Activated CD4-positive, alpha-beta T cell treated with anti-CD3 and anti-CD28 coated beads, Interleukin-2, amount 10 ng/mL, durations not matched to agents 7 days and 5 days (primary cell): ENCODE results near the gene MYO19. TPM values are rescaled to one million over a fixed set of nuclear protein-coding genes. Genes with fewer than 3 reads are reported as not detected.
"Not testable (repeated sequence)": the region's sequence is repeated elsewhere in the genome, so short reads cannot be mapped to it uniquely, and the experiment has no call there.

Experiments
- CTCF ChIA-PET: fragments of 350-600 bp; sonication (Branson Sonifier 250); formaldehyde crosslinking; loops from one replicate; lab custom pipeline; 2021; ENCODE audit warnings: antibody characterized with exemption; lab: Charles Lee
- POLR2A ChIA-PET: fragments of 350-600 bp; sonication (Branson Sonifier 250); formaldehyde crosslinking; loops from one replicate; lab custom pipeline; 2021; ENCODE audit warnings: antibody characterized with exemption; lab: Charles Lee
- DNase-seq: peaks from one replicate; pipeline ENCODE4 v3.0.0-alpha.2; 2020
- H3K27ac Mint-ChIP-seq: one replicate; pipeline ENCODE4 v1.8.0; 2021; ENCODE audit warnings: mild to moderate bottlenecking, moderate library complexity, mixed read lengths
- H3K27me3 Mint-ChIP-seq: one replicate; pipeline ENCODE4 v1.8.0; 2021; ENCODE audit warnings: mixed read lengths
- H3K36me3 Mint-ChIP-seq: one replicate; pipeline ENCODE4 v1.8.0; 2021; ENCODE audit warnings: low read depth, mixed read lengths
- H3K4me1 Mint-ChIP-seq: one replicate; pipeline ENCODE4 v1.8.0; 2021; ENCODE audit warnings: mixed read lengths
- H3K4me3 Mint-ChIP-seq: one replicate; pipeline ENCODE4 v1.8.0; 2021; ENCODE audit warnings: mild to moderate bottlenecking, moderate library complexity, mixed read lengths
- H3K9me3 Mint-ChIP-seq: one replicate; pipeline ENCODE4 v1.8.0; 2021; ENCODE audit warnings: mixed read lengths
- total RNA-seq, 2 experiments: library from RNA; stranded (reverse); gene quantifications; one replicate each; pipeline ENCODE4 v1.2.3, GENCODE V29; 2021

MYO19 gene
- total RNA-seq, 2 experiments from 2014 or later, result 125 to 127 TPM

DNA sequence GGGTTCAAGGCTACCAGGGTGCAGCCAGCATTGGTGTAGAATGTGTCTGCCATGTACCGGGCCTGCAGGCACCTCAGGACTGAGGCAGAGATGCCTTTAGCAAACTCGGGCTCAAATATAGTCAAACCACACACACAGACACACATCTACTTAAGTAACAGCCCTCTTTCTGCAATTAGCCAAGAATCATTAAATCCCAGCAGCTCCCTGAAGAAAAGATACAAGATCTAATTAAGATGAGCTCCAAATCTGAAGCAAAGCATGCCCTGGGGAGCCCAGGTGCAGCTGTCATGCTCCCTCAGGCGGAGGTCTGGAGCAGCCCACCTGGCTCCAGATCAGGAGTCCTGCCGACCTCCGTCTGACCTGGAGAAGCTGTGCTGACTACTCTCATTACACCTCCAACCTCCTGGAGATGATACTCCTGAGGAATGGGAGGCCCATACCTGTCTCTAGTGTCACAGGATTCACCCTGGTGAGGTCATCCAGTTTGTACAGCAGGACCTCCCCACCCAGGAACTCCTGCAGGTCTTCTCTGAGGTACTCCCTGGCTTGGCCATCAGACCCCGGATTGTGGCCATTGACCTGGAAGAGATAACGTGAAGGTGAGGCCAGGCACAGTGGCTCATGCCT is 6.9 kb downstream of the MYO19 start:
- peaks cover 38% of the 10 kb centered on the region for H3K4me1 Mint-ChIP-seq
- CTCF ChIA-PET, result interaction anchor here (0.7 kb wide), 1 partner anchor 69 kb away, joined by 3 read pairs; no protein-coding TSS in a partner anchor
- no peaks in the 10 kb centered on the region for H3K9me3 Mint-ChIP-seq
- H3K4me3 Mint-ChIP-seq, result no peak overlapping the region
- H3K27ac Mint-ChIP-seq, result no peak overlapping the region
- POLR2A ChIA-PET, result interaction anchor here (0.5 kb wide), 1 partner anchor 18 kb away, joined by 3 read pairs; no protein-coding TSS in a partner anchor
- DNase-seq, result no peak
- peaks cover 49% of the 10 kb centered on the region for H3K36me3 Mint-ChIP-seq
- H3K27me3 Mint-ChIP-seq, result no peaks in the 10 kb centered on the region

DNA sequence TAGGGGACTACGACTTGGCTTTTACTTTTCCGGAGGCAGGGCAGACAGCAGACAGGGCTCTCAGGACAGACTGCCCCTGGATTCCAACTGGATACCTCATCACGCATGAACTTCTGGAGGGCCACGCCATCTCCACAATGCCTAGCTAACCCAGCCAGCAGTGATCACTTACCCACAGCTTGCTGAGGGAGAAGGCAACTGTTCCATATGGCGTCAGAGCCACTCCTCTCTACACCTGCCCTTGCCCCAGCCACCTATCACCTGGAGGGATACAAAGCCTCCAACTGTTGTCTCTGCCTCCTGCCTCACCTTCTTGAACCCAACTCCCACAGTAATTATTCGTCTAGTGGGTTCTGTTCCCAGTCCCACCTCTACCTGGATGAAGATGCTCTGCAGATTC is 8.8 kb downstream of the MYO19 start:
- H3K4me1 Mint-ChIP-seq, result peaks cover 26% of the 10 kb centered on the region
- DNase-seq, result no peak
- ChIA-PET CTCF (no interaction called here), POLR2A (no interaction called here)
- H3K27ac Mint-ChIP-seq, result no peak overlapping the region
- H3K27me3 Mint-ChIP-seq, result no peaks in the 10 kb centered on the region
- peaks cover 46% of the 10 kb centered on the region for H3K36me3 Mint-ChIP-seq
- no peak overlapping the region for H3K4me3 Mint-ChIP-seq
- H3K9me3 Mint-ChIP-seq, result no peaks in the 10 kb centered on the region

DNA sequence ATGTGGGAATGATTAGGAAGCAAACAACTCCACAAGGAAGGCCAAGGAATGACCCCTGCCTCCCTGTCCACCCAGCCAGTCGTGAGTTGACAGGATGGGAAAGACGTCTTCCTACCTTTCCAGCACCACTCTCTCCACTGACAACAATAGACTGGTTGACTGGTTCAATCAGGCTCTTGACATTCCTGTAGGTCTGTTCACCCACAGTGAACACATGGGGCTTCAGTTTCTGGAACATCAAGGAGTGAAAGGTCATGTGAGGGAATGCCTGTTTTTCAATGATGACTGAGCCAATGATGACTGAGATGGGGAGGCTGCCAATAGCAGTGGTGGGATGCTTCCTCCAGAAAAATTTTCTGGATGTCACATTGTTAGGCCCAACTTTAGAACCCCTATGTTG is 9.6 kb downstream of the MYO19 start:
- CTCF ChIA-PET, result interaction anchor here (1.9 kb wide), 1 partner anchor 9 kb away, joined by 11 read pairs; the partner anchor contains the start of genes MYO19 and PIGW
- Mint-ChIP-seq H3K27me3 (no peaks in the 10 kb centered on the region), H3K36me3 (peaks cover 54% of the 10 kb centered on the region), H3K9me3 (no peaks in the 10 kb centered on the region), H3K4me3 (no peak overlapping the region), H3K4me1 (peaks cover 26% of the 10 kb centered on the region), H3K27ac (no peak overlapping the region)
- POLR2A ChIA-PET, result no interaction called here
- DNase-seq, result no peak

DNA sequence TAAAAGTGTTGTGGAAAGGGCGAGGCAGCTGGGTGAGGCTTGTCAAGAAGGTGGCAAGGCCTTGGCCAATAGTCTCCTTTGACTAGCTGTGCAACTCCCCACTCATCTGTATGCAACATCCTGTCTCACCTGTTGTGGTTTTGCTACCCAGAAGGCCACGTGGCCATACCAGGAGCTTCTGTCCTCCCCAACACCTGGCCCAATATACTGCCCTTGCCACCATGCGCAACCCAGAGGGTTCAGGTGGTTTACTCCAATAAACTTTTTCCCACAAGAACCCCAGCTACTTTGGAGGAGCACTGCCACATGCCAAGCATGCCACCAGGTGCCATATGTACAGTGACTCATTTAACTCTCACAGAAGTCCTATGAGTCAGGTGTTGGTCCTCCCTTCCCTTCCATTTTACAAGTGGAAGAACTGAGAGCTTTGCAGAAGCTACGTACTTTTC is 10.2 kb downstream of the MYO19 start:
- H3K36me3 Mint-ChIP-seq, result peaks cover 56% of the 10 kb centered on the region
- no peak overlapping the region for H3K4me3 Mint-ChIP-seq
- H3K9me3 Mint-ChIP-seq, result no peaks in the 10 kb centered on the region
- no peaks in the 10 kb centered on the region for H3K27me3 Mint-ChIP-seq
- CTCF ChIA-PET, result interaction anchor here (1.0 to 1.9 kb wide), 3 partner anchors 10 to 33 kb away, joined by 3 to 11 read pairs (median 3); partner anchors contain the start of genes MYO19 and PIGW
- peak overlapping the region; percentile 14 for H3K27ac Mint-ChIP-seq
- POLR2A ChIA-PET, result no interaction called here
- H3K4me1 Mint-ChIP-seq, result peaks cover 24% of the 10 kb centered on the region
- DNase-seq, result no peak

GRCh38 chr17:36523113-36523512 is 11.6 kb downstream of the MYO19 start:
- H3K27ac Mint-ChIP-seq, result no peak overlapping the region
- CTCF ChIA-PET, result interaction anchor here (0.6 to 0.7 kb wide), 4 partner anchors 38 to 868 kb away, joined by 3 to 5 read pairs (median 4); no protein-coding TSS in a partner anchor
- no peaks in the 10 kb centered on the region for H3K9me3 Mint-ChIP-seq
- no peak for DNase-seq
- peaks cover 55% of the 10 kb centered on the region for H3K36me3 Mint-ChIP-seq
- POLR2A ChIA-PET, result no interaction called here
- no peak overlapping the region for H3K4me3 Mint-ChIP-seq
- peaks cover 21% of the 10 kb centered on the region for H3K4me1 Mint-ChIP-seq
- H3K27me3 Mint-ChIP-seq, result no peaks in the 10 kb centered on the region

DNA sequence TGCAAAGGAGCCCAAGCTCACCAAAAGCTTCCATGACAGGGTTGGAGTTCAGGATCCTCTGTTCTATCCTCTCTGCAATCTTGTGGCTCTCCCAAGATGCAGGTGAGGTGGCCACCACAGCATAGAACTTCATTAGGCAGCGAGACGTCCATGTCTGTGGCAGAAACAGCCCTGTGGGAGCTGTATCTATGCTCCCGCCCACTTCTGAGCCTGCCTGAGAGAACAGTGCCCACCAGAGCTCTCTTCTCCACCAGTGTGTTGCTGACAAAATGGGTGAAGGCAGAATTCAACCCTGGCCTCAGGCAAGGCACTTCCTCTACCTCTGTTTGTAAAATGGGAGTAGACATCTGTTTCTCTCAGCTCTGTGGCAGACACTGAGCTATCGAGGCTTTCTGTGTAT is 18.8 kb downstream of the MYO19 start:
- Mint-ChIP-seq H3K27me3 (no peaks in the 10 kb centered on the region), H3K27ac (no peak overlapping the region), H3K36me3 (peaks cover 43% of the 10 kb centered on the region), H3K9me3 (no peaks in the 10 kb centered on the region), H3K4me1 (no peaks in the 10 kb centered on the region), H3K4me3 (no peak overlapping the region)
- no peak for DNase-seq
- CTCF ChIA-PET, result no interaction called here
- POLR2A ChIA-PET, result no interaction called here

DNA sequence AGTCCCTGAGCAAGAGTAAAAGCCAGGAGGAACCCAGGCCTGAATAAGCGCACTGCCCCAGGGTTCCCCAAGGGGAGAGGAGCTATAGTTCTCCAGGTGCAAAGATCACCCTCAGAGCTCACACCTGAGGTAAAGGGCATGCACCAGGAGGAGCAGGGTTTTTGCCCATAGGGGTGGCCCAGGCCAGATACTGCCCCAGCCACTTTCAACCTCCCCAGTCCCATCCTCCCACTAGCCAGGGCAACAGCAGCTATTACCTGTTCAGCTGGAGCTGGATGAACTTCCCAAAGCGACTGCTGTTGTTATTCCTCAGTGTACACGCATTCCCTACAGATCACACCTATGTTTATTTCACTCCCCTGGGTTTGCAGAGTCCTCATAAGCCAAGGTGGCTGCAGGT is 19.8 kb downstream of the MYO19 start:
- peaks cover 40% of the 10 kb centered on the region for H3K36me3 Mint-ChIP-seq
- POLR2A ChIA-PET, result no interaction called here

DNA sequence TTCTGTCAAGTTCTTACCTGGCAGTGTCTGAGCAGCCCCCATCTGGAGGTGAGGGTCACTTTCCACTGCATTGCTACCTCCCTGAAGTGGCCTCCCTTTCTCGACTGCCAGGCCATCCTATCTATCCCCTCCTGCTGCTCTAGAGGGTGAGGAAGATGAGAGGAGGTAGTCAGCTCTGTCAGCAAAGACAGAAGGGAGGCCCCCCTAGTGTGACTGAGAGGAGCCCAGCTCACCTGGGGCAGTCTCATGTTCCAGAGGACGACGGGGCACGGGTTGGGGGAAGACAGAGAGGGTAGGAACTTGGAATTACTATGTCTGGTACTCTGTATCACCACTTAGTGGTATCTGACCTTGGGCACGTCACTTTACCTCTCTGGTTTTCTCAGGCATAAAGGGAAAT is 22.0 kb downstream of the MYO19 start:
- Mint-ChIP-seq H3K27ac (peak overlapping the region; percentile 41), H3K27me3 (no peaks in the 10 kb centered on the region), H3K4me1 (no peaks in the 10 kb centered on the region), H3K9me3 (no peaks in the 10 kb centered on the region), H3K36me3 (peaks cover 29% of the 10 kb centered on the region), H3K4me3 (no peak overlapping the region)
- no peak for DNase-seq
- ChIA-PET POLR2A (no interaction called here), CTCF (interaction anchor here (1.0 kb wide), 1 partner anchor 30 kb away, joined by 3 read pairs; no protein-coding TSS in a partner anchor)

More for the DNA sequence above, 19.8 kb downstream of the MYO19 start:
- CTCF ChIA-PET, result no interaction called here
- no peak overlapping the region for H3K4me3 Mint-ChIP-seq
- H3K4me1 Mint-ChIP-seq, result no peaks in the 10 kb centered on the region
- H3K27me3 Mint-ChIP-seq, result no peaks in the 10 kb centered on the region
- no peaks in the 10 kb centered on the region for H3K9me3 Mint-ChIP-seq
- no peak overlapping the region for H3K27ac Mint-ChIP-seq
- DNase-seq, result no peak

DNA sequence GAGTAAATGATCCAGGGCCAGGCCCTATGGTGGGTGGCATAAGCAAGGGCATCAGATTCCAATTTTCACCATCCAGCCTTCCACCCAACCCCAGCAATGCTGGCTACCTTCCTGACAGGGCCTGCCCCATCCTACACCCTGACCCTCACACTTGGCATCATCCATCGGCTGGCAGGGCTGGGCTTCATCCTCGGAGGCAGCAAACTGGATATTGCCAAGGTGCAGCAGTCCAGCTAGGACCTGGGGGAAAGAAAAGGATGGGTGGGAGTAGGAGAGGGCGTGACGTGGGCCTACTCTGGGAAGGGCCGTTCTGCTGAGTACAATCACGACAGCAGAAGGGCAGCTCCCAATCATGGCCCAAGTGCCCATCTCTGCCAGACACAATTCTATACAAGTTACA is 23.5 kb downstream of the MYO19 start:
- Mint-ChIP-seq H3K27ac (no peak overlapping the region), H3K9me3 (no peaks in the 10 kb centered on the region), H3K36me3 (peaks cover 23% of the 10 kb centered on the region), H3K4me3 (no peak overlapping the region), H3K4me1 (no peaks in the 10 kb centered on the region), H3K27me3 (no peaks in the 10 kb centered on the region)
- DNase-seq, result no peak
- ChIA-PET CTCF (no interaction called here), POLR2A (no interaction called here)

GRCh38 chr17:36510636-36511035 is 24.0 kb downstream of the MYO19 start:
- POLR2A ChIA-PET, result no interaction called here
- H3K4me3 Mint-ChIP-seq, result no peak overlapping the region
- no peak overlapping the region for H3K27ac Mint-ChIP-seq
- H3K9me3 Mint-ChIP-seq, result no peaks in the 10 kb centered on the region
- H3K27me3 Mint-ChIP-seq, result no peaks in the 10 kb centered on the region
- H3K4me1 Mint-ChIP-seq, result no peaks in the 10 kb centered on the region
- peaks cover 25% of the 10 kb centered on the region for H3K36me3 Mint-ChIP-seq
- no peak for DNase-seq
- CTCF ChIA-PET, result no interaction called here

GRCh38 chr17:36509272-36509985 is 25.2 kb downstream of the MYO19 start:
- Mint-ChIP-seq H3K36me3 (peaks cover 19% of the 10 kb centered on the region), H3K27ac (peak overlapping the region; percentile 2)
- POLR2A ChIA-PET, result no interaction called here

DNA sequence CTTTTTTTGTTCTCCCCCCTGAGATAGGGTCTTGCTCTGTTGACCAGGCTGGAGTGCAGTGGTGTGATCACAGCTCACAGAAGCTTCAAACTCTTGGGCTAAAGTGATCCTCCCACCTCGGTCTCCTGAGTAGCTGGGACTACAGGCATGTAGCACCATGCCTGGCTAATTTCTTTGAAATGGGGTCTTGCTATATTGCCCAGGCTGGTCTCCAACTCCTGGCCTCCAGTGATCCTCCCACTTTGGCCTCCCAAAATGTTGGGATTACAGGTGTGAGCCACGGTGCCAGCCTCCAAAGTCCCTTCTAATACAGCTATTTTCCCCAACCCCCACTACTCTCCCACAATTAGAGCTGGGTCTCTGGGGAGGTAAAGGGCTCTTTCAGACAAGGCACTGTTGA is 26.2 kb downstream of the MYO19 start:
- H3K9me3 Mint-ChIP-seq, H3K27ac Mint-ChIP-seq, H3K4me3 Mint-ChIP-seq, DNase-seq, H3K27me3 Mint-ChIP-seq, H3K4me1 Mint-ChIP-seq, POLR2A ChIA-PET: not testable (repeated sequence)
- CTCF ChIA-PET, result interaction anchor here (1.1 kb wide), 1 partner anchor 23 kb away, joined by 5 read pairs; no protein-coding TSS in a partner anchor
- H3K36me3 Mint-ChIP-seq, result peaks cover 21% of the 10 kb centered on the region

More at GRCh38 chr17:36509272-36509985, 25.2 kb downstream of the MYO19 start:
- Mint-ChIP-seq H3K4me3 (no peak overlapping the region), H3K9me3 (no peaks in the 10 kb centered on the region), H3K27me3 (no peaks in the 10 kb centered on the region), H3K4me1 (no peaks in the 10 kb centered on the region)
- CTCF ChIA-PET, result interaction anchor here (0.6 to 1.3 kb wide), 4 partner anchors 10 to 108 kb away, joined by 3 to 6 read pairs (median 3); no protein-coding TSS in a partner anchor
- no peak for DNase-seq

DNA sequence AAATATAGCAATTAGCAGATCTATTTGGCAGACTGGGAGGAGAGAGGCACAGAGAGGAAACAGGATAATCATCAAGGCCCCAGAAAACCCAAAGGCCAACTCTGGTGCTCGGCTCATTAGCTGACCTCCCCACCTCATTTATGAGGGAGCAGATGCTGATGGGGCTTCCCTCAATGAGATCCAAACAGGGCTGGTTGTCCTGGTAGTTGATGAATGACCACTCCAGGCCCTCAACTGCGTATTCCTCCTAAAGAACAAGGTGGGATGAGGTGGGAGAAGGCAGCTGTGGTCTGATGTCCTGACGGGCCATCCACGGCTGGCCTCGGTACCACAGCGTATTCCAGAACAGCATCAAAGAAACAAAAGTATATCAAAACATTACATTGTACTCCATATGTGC is 27.4 kb downstream of the MYO19 start:
- Mint-ChIP-seq H3K9me3 (no peaks in the 10 kb centered on the region), H3K36me3 (peaks cover 24% of the 10 kb centered on the region), H3K27me3 (no peaks in the 10 kb centered on the region), H3K4me1 (no peaks in the 10 kb centered on the region), H3K27ac (no peak overlapping the region), H3K4me3 (no peak overlapping the region)
- ChIA-PET POLR2A (no interaction called here), CTCF (interaction anchor here (1.1 kb wide), 1 partner anchor 24 kb away, joined by 5 read pairs; no protein-coding TSS in a partner anchor)
- no peak for DNase-seq
